Breast epithelium (tissue), 3 donors: Measurements from ENCODE around the gene GOLGA8N.

ENCODE experiments used
- CTCF ChIP-seq, 3 donors: fragments of 450-650 bp; IDR thresholded peaks; one replicate each; pipeline ENCODE4 v1.5.1; 2016 to 2017; ENCODE audit warnings: antibody characterized with exemption in 3 of 3, mild to moderate bottlenecking in 3 of 3, moderate library complexity in 3 of 3
- POLR2A ChIP-seq: fragments of 450-650 bp; IDR thresholded peaks from one replicate; pipeline ENCODE4 v1.6.1; 2016; ENCODE audit warnings: antibody characterized with exemption, mild to moderate bottlenecking, moderate library complexity
- POLR2AphosphoS5 ChIP-seq, 3 donors: sonication (generic); formaldehyde crosslinking; IDR thresholded peaks; one replicate each; pipeline ENCODE4 v1.6.1; 2017; ENCODE audit warnings: antibody characterized with exemption in 3 of 3

GRCh38 chr15:32656091-32656490 lies 62.8 kb downstream of the GOLGA8N start:
- TF ChIP-seq POLR2A = no peak
- no peak for TF ChIP-seq POLR2AphosphoS5 (IDR thresholded peaks at IDR 0.05)
- TF ChIP-seq CTCF (IDR thresholded peaks at IDR 0.05) = no peak
